ENCODE measurements around the gene IPO9.

Gene IPO9

DNA sequence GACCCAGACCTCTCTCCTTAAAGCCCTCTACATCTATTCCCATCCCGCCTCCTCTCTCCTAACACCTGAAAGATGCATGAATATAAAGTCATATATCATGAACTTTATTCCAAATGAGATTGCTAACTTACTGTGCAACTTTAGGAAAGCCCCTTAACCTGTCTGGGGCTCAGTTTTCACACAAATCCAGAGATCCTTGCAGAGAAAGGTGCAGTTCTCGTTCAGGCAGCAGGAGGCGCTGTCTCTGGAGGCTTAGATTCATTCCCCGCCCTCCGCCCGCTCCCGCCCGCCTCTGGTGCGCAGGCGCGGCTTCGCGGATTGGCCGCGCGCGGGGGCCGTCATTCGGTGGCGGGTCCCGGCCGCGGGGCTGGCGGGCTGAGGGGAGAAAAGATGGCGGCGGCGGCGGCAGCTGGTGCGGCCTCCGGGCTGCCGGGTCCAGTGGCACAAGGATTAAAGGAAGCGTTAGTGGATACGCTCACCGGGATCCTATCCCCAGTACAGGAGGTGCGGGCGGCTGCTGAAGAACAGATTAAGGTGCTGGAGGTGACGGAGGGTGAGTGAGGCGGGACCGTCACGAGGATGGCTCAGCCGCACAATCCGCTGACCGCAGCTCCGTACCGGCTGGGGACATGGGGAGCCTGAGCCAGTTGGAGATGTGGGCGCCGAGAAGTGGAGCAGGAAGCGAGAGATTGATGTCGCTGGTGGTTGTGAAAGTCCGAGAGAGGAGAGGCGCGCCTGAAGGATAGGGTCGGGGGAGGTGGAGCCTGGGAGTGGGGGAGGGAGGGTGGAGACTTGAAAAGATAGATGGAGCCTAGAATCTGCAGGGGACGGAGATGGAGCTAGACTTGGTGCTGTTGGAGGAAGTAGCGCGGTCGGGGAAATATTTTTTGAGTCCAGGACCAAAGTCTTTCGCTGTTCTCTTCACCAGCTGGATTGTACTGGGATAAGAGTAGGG, at the start of gene IPO9:
Gene IPO9, plus strand, starts transcription at position 338 of the 955 bp plus-strand sequence. Its CDS starts 53 bp downstream, at position 391.
- in situ Hi-C loops (cut with MboI; ENCODE audit: low sequenced_read_pairs), result no loop called here

DNA sequence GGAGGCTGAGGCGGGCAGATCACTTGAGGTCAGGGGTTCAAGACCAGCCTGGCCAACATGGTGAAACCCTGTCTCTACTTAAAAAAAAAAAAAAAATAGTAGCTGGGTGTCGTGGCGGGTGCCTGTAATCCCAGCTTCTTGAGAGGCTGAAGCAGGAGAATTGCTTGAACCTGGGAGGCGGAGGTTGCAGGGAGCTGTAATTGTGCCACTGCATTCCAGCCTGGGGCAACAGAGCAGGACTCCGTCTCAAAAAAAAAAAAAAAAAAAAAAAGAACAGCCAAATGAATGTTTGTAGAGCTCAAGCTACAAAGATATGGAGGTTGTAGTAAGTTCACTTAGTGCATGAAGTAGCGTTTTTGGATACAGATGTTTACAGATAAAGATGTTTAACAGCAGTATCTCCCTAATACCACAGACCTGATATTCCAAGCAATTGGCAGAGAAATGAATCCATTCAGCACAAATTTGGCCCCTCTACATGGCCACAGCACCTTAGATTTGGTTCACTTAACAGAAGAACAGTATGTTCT, 49.5 kb upstream of the IPO9 start:
- in situ Hi-C loops (cut with MboI; ENCODE audit: low sequenced_read_pairs), result no loop called here

DNA sequence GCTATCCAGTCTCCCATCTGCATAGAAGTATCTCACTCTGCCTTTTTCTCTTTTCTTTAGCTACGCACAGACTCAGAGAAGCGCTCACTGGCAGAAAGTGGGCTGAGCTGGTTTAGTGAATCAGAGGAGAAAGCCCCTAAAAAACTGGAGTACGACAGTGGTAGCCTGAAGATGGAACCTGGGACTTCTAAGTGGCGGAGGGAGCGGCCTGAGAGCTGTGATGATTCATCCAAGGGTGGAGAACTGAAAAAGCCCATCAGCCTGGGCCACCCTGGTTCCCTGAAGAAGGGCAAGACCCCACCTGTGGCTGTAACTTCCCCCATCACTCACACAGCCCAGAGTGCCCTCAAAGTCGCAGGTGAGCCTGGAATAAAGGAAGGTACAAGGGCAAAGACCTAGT, 48.0 kb upstream of the IPO9 start:
- in situ Hi-C loops (cut with MboI; ENCODE audit: low sequenced_read_pairs), result no loop called here

DNA sequence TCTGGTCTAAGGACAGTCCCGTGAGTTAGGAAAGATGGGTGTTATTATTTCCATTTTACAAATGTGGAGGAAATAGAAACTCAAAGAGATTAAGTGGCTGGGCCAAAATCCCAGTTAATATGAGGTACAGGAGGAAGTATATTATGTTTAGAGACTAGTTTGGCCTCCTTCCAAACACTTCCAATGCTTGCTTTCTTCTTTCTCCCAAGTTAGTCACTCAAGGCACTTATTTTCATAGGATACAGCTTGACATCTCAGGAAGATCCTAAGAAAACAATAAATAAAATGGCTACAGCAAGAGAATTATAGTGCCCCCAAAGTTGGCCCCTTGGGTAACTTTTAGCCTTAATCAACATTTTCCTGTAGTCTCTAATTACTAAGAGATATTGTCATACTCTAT, 47.5 kb upstream of the IPO9 start:
- in situ Hi-C loops (cut with MboI; ENCODE audit: low sequenced_read_pairs), result no loop called here

DNA sequence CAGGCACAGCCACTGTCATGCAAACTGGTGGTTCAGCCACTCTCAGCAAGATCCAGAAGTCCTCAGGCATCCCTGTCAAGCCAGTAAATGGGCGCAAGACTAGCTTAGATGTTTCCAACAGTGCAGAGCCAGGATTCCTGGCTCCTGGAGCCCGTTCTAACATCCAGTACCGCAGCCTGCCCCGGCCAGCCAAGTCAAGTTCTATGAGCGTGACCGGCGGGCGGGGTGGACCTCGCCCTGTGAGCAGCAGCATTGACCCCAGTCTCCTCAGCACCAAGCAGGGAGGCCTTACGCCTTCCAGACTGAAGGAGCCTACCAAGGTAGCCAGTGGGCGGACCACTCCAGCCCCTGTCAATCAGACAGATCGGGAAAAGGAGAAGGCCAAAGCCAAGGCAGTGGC, 46.6 kb upstream of the IPO9 start:
- in situ Hi-C loops (cut with MboI; ENCODE audit: low sequenced_read_pairs), result no loop called here

DNA sequence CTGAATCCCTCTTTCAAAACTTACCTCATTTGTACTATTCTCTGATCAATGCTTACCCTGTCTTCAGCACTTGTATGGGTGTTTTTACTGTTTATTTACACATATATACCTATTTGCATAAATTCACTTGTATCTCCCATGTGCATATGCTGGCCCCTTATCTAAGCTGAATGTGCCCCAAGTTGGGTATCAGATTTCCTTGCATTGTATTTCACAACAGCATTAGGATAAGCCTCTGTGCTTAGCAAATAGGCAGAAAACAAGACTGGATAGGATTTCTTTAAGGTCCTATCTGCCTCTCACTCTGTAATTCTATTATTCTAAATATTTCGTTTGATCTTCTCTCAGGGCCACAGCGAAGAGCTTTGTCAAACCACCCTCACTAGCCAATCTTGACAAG, 45.9 kb upstream of the IPO9 start:
- in situ Hi-C loops (cut with MboI; ENCODE audit: low sequenced_read_pairs), result no loop called here

DNA sequence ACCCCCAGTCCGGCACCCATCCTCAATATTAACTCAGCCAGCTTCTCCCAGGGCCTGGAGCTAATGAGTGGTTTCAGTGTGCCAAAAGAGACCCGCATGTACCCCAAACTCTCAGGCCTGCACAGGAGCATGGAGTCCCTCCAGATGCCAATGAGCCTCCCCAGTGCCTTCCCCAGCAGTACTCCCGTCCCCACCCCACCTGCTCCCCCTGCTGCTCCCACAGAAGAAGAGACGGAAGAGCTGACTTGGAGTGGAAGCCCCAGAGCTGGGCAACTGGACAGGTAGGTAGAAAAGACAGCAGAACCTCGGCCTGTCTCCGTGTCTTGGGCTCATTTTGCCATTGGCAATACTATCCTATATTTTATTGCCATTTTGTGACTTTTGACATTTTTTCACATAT, 45.4 kb upstream of the IPO9 start:
- in situ Hi-C loops (cut with MboI; ENCODE audit: low sequenced_read_pairs), result no loop called here

DNA sequence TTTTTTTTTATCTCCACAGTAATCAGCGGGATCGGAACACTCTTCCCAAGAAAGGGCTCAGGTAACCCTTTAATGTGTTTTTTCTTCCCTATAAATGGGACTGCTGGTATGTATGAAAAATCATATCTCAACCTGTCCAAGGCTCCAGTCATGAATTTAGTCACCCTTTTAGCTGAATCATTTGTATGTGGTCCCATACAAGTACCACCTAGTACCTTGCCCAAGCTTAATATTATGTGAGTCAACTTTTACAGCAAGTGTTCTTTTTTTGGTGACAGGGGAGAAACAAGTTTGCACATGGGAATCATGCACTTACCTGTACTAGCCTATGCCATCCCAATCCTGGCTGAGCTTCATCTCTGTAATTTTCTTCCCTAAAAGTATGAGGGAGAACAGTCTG, 43.7 kb upstream of the IPO9 start:
- in situ Hi-C loops (cut with MboI; ENCODE audit: low sequenced_read_pairs), result no loop called here

DNA sequence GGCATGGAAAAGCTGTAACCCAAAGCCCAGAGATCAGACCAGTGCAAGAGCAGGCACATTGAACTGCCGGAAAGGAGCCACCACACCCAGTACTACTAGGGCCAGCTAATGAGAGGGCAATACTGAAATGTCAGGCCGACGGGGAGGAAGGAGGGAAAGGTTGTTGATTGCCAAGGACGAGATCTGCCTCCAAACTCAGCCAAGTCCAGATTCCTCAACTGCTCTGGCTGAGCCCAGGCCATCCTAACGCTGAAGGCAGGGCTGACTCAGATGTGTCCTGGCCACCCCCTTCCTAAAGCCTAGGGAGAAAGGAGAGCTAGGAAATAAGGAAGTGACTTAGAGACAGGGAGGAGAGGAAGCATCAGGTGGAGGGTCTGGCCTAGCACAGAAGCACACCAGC, 42.1 kb upstream of the IPO9 start:
- in situ Hi-C loops (cut with MboI; ENCODE audit: low sequenced_read_pairs), result no loop called here

DNA sequence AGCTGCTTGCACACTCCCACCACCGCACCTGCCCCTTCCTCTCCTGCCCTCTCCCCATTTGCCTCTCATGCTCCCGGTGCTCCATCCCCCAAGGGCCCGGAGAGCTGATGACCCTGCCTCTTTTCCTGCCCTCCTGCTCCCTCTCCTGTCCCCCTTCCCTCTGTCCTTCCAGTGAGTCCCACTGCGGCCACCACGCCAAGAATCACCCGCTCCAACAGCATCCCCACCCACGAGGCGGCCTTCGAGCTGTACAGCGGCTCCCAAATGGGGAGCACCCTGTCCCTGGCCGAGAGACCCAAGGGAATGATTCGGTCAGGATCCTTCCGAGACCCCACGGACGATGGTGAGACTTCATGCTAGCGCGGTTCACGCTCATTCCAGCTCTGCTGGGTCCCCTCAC, 40.7 kb upstream of the IPO9 start:
- in situ Hi-C loops (cut with MboI; ENCODE audit: low sequenced_read_pairs), result no loop called here

DNA sequence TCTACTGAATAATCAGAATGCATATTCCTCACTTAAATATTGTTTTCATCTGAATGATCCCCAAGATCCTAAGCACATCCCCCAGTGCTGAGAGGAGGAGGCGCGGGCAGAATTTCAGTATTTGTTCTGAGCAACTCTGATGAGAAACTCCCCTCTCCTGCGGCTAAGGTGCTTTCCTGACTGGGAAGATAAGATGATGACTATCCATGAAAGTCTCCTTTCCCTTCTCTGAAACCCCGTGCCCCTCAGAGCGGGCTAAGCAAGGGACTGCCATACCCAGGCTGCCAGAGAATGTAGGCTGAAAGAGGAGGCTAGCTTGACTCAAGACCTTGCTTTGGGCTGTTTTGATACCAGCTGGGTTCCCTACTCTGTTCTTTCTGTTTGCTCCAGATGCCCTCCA, 39.7 kb upstream of the IPO9 start:
- in situ Hi-C loops (cut with MboI; ENCODE audit: low sequenced_read_pairs), result no loop called here

DNA sequence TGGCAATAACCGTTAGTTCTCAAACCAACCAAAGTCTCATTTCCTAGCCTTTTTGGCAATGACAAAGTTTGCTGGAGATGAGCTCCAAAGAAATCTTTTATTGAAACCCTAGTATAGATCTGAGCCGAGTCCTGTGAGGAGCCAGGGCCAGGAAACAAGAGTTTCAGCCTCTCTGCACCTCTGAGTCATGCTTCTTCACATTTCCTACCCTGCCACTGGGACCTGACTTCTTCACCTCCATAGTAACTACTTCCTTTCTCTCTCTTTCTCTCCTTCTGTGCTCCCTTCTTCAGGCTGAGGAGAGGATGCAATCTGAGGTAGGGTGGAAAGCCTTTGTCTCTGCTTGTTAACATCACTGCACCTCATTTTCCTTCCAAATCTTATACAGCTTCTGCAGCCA, 38.7 kb upstream of the IPO9 start:
- in situ Hi-C loops (cut with MboI; ENCODE audit: low sequenced_read_pairs), result no loop called here

DNA sequence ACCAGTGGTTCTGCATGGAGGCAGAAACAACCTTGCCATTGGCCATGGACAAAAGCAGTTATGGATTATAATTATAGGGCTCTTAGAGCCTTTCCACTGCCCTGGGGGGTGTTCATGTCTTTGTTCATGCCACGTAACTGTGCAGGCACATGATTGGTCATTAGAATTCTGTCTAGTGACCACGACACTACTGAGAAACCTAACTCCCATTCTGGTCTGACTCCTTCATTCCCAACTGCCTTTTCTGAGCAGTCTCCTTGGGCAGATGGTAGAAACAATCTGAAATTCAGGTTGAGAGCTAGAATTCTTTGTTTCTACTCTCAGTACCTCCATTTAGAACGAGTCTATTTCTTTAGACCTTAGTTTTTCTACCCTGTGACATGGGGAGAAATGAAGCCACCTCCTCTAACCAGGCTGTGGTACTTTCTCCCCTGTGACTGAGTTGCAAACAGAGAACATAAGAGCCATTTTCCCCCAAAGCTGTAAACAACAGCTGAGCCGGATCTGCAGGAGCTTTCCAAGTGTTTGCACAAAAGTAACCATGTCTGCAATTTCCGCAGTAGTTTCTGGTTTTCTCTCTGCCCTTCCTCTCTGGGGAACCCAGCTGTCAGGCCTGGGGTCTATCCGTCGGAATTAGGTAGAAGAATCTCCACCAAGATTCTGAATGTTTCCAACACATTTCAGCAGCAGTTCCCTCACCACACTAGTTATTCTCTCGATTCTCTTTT, 37.7 kb upstream of the IPO9 start:
- in situ Hi-C loops (cut with MboI; ENCODE audit: low sequenced_read_pairs), result no loop called here

DNA sequence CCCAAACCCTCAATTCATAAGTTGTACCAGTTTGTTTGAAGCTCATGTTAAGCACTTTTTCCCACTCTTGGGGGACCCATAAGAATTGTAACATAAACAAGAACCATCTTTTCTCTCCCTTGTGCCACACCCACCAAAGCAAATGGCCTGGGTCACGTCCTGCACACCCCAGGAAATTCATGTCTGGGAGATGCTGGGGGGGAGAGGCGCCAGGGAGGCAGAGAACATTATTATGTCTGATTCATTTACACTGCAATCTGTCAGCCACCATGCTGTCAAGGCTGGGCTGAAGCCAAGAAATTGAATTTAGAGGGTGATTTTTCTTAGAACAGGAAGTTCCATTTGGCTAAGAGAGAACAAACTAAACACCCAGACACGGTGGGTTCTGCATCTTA, 37.2 kb upstream of the IPO9 start:
- in situ Hi-C loops (cut with MboI; ENCODE audit: low sequenced_read_pairs), result no loop called here

DNA sequence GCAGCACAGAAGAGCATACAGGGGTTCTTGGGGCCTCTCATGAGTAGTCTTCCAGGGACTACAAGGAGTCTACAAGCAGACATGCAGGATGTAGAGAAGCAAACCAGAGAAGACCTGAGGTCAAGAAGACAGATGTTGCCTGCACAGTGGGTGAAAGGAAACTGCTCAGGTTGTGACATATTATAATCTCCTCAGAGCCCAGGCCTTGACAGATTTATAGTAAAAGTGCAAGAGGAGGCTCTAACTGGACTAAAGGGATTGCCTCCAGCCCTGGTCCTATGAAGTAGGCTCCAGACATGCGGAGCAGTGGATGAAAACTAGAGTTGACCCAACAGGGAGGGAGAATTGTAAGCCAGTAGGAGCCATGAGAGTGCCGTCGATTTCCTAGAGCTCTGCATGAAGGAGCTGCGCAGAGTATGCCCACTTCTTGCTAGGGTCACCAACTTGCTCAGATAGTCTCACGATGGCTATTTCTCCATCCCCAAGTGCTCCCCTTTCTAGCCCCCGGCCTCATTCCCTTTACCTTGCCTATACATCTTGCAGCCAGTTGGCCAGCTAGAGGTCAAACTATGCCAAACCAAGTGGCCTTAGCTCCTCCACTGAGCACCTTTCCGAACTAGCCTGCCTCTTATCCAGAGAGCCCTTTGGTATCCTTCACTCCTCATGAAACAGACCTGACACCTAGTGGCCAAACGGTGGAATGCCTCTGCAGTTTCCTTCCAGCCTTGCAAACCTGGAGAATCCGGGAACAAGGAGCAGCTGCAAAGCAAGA, 36.2 kb upstream of the IPO9 start:
- in situ Hi-C loops (cut with MboI; ENCODE audit: low sequenced_read_pairs), result no loop called here

DNA sequence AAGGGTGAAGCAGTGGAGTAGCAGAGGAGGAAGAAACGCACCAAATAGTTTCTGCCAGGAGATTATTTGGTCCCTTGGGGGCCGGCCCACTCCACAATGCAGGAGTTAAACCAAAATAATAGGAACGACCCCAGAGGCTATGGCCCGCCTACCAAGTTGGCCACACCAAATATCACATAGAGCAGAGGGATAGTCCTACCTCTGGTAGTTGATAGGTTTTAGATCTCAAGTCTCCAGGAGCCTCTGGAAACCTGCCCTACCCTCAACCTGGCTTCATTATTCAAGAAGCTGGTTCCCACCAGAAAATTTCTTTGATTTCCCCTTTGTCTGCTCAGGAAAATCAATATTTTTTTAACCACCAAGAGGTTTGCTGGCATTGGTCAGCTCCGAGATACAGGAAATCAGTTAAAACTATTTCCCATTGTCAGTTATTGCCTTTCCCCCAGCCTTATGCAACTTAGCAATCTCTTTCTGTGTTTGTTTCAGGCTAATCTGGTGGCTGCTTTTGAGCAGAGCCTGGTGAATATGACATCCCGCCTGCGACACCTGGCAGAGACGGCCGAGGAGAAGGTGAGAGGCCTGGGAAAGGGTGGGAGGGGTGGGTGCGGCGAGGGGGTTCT, 35.5 kb upstream of the IPO9 start:
- in situ Hi-C loops (cut with MboI; ENCODE audit: low sequenced_read_pairs), result no loop called here

DNA sequence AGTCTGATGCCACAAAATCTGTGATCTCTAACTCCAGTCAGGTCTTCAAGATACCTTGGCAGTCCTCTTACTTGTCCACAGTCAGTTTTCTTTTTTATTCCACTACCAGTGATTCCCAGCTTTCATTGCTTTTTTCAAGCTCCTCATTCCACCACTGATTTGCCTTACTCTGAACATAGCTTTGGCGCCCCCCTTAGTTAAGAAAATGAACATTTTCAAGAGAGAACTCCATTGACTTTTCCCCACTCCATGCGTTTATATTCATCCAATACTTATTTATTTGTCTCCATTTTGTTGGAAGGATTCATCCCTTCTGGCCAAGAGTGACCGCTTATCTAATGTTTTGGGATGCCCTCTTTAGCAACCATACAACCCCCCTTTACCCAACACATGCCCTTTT, 33.9 kb upstream of the IPO9 start:
- in situ Hi-C loops (cut with MboI; ENCODE audit: low sequenced_read_pairs), result no loop called here

DNA sequence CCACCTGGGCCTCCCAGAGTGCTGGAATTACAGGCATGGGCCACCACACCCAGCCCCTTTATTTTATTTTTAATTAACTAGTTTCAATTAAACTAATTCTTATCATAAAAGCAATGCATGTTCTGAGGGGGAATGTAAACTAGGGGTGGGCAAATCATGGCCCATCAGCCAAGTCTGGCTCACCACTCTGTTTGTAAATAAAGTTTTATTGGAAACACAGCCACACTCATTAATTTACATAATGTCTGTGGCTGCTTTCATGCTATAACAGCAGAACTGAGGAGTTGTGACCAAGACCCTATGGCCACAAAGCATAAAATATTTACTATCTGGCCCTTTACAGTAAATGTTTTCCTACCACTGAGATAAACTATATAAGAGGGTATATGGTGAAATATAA, 28.7 kb upstream of the IPO9 start:
- in situ Hi-C loops (cut with MboI; ENCODE audit: low sequenced_read_pairs), result no loop called here

DNA sequence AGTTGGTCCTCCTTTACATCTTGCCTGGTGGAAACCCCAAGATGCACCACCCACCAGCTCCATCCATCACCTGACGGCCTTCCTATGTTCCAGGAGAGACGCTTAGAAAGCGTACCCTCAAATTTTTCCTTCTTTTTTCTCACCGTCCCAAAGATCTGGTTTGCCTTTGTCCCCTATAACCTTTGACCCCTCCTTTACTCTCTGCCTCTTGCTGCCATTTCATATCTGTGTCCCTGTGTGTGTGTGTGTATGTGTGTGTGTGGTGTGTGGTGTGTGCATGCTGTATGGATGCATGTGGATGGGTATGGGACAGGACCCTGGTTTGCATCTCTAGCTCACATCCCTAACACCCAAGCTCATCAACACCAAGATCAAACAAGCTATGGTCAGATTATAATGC, 22.2 kb upstream of the IPO9 start:
- in situ Hi-C loops (cut with MboI; ENCODE audit: low sequenced_read_pairs), result no loop called here

DNA sequence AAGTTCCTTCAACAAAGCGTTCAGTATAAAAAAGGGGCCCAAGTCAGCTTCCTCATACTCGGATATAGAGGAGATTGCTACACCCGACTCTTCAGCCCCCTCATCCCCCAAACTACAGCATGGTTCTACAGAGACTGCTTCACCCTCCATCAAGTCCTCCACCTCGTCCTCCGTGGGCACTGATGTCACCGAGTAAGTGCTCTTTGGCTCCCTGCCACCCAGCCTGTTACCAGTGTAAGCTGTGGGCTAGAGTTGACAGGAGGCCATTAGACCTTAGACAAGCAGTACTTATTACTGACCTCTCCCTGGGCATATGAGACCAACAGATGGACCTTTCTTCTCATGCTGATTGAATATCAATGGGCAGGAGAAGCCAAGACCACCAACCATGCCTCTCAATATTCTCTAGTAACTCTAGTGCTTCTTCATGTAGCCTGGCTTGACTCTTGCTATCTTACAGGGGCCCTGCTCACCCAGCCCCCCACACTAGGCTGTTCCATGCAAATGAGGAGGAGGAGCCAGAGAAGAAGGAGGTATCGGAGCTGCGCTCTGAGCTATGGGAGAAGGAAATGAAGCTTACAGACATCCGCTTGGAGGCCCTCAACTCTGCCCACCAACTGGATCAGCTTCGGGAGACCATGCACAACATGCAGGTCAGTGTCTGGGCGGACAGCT, 20.9 kb upstream of the IPO9 start:
- in situ Hi-C loops (cut with MboI; ENCODE audit: low sequenced_read_pairs), result no loop called here

Measured in hTERT RPE-1 (cell line).